Fibroblast of skin of back (primary cell): ENCODE measurements around the gene SLC41A1.

ENCODE experiments used
- DNase-seq: peaks from one replicate; pipeline ENCODE4 v3.0.0-alpha.2; 2013

SLC41A1 gene

GRCh38 chr1:205786601-205787000 lies 26.4 kb downstream of the SLC41A1 start:
- no peak for DNase-seq

GRCh38 chr1:205785446-205785845 lies 27.6 kb downstream of the SLC41A1 start:
- no peak for DNase-seq

- no peak for DNase-seq
Measured at GRCh38 chr1:205783904-205784303, 29.1 kb downstream of the SLC41A1 start.

- DNase-seq, result no peak
Measured at GRCh38 chr1:205783433-205783795, 29.6 kb downstream of the SLC41A1 start.

GRCh38 chr1:205782627-205783432 lies 30.2 kb downstream of the SLC41A1 start:
- no peak for DNase-seq

- no peak for DNase-seq
Measured at GRCh38 chr1:205780335-205780734, 32.7 kb downstream of the SLC41A1 start.

GRCh38 chr1:205777994-205778393 lies 35.0 kb downstream of the SLC41A1 start:
- no peak for DNase-seq

GRCh38 chr1:205775717-205776056 lies 37.3 kb downstream of the SLC41A1 start:
- peak; percentile 43 for DNase-seq

GRCh38 chr1:205775015-205775716 lies 37.8 kb downstream of the SLC41A1 start, which contains the start of gene RAB29:
TSS of gene RAB29 (minus strand) at chr1:205775482. CDS start at chr1:205774956, 526 bp downstream.
- DNase-seq, result peak; percentile 80

GRCh38 chr1:205774198-205775014 lies 38.6 kb downstream of the SLC41A1 start:
- DNase-seq, result no peak

- DNase-seq, result peak; percentile 23
Measured at GRCh38 chr1:205772607-205773032, 40.4 kb downstream of the SLC41A1 start.

- DNase-seq, result no peak
Measured at GRCh38 chr1:205770618-205771017, 42.4 kb downstream of the SLC41A1 start.

GRCh38 chr1:205769641-205770365 lies 43.2 kb downstream of the SLC41A1 start:
- DNase-seq, result peak; percentile 52

- no peak for DNase-seq
Measured at GRCh38 chr1:205767248-205767647, 45.8 kb downstream of the SLC41A1 start.

- no peak for DNase-seq
Measured at GRCh38 chr1:205766570-205766969, 46.4 kb downstream of the SLC41A1 start.

- DNase-seq, result peak; percentile 56
Measured at GRCh38 chr1:205766038-205766437, 47.0 kb downstream of the SLC41A1 start.

- no peak for DNase-seq
Measured at GRCh38 chr1:205764578-205764977, 48.4 kb downstream of the SLC41A1 start.

GRCh38 chr1:205763980-205764379 lies 49.0 kb downstream of the SLC41A1 start:
- DNase-seq, result no peak

GRCh38 chr1:205760606-205761005 lies 52.4 kb downstream of the SLC41A1 start:
- no peak for DNase-seq

- DNase-seq, result no peak
Measured at GRCh38 chr1:205756552-205756951, 56.4 kb downstream of the SLC41A1 start.

- no peak for DNase-seq
Measured at GRCh38 chr1:205754857-205755256, 58.1 kb downstream of the SLC41A1 start.

GRCh38 chr1:205751036-205751651 lies 61.9 kb downstream of the SLC41A1 start:
- peak; percentile 40 for DNase-seq
